AML-193 (cell line): ENCODE results near the gene DLAT.
"Not testable (repeated sequence)": the region's sequence is repeated elsewhere in the genome, so short reads cannot be mapped to it uniquely, and the experiment has no call there.

Source experiments
- DNase-seq, 2 experiments: peaks; one replicate each; lab custom pipeline; 2025; lab: John Stamatoyannopoulos, UW

The DLAT gene

DNA sequence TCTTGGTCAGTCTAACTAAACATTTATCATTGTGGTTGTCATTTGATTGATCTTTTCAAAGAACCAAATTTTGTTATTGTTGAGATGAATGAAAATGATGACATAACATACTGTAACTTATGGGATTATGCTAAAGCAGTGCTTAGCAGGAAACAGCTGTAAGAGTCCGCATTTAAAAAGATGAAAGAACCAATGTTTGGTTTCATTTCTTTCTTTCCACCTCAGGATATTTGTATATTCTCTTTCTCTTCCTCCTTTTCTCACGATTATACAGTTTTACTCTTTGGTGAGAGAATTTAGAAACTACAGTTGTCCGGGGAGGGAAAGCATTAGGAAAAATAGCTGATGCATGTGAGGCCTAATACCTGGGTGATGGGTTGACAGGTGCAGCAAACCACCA is 25.5 kb downstream of the DLAT start:
- no peak for DNase-seq

DNA sequence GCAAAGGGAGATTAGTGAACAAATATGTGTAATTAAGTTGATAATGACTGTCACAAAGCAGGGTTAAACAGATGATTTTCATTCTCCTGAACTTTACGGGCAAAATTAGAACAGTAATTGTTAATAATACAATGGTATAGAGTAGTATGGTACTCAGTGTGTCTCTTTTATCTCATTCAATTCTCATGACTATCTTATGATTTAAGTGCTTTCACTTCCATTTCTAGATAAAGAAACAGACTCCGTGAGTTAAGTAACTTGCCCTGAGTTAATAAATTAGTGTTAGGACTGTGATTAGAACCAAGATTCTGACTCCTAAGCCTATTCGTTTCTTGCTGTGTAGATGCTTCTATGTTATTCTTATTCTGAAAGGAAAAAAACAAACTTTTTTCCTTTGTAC is 26.6 kb downstream of the DLAT start:
- DNase-seq, result no peak

DNA sequence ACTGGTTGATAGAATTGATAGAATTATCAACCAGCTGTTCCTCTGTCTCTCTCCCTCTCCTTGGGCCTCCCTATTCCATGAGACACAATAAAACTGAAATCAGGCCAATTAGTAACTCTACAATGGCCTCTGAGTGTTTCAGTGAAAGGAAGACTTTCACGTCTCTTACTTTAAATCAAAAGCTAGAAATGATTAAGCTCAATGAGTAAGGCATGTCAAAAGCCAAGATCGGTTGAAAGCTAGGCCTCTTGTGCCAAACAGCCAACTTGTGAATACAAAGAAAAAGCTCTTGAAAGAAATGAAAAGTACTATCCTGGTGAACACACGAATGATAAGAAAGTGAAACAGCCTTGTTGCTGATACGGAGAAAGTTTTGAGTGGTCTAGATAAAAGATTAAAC is 32.0 kb downstream of the DLAT start:
- DNase-seq, result no peak

DNA sequence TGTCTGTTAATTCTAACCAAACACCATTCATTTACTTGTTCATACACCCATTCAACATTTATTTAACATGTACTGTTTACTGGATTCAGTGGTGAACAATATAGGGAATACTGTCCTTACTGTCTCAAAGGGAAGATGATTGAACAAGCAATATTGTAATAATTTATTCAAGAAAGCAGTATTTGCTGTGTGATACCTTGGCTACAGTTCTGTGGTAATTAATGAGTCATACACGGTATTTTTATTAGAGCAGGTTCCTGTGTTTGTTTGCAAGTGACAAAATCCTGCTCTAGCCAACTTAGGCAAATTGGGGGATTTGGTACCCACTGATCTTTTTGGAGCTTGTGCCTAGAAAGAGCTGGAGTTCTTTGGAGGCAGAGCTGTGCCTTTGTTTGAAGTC is 32.9 kb downstream of the DLAT start:
- no peak for DNase-seq

DNA sequence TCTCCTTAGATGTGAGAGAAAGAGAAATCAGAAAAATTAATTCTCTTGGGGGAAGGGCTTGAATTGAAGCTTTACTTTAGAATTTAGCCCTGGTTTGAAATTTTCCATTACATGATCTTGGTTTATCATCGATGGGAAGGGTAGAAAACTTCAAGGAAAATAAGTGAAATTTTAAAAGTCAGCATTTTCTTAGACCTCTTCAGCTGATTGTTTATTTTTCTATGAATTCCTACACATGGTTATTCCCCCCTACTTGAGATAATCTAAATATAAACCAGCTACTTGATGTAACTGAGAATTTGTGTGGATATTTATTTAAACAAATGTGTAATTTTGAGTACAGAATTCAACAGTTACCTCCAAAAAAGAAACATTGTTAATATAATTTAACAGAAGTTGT is 37.7 kb downstream of the DLAT start:
- no peak for DNase-seq

DNA sequence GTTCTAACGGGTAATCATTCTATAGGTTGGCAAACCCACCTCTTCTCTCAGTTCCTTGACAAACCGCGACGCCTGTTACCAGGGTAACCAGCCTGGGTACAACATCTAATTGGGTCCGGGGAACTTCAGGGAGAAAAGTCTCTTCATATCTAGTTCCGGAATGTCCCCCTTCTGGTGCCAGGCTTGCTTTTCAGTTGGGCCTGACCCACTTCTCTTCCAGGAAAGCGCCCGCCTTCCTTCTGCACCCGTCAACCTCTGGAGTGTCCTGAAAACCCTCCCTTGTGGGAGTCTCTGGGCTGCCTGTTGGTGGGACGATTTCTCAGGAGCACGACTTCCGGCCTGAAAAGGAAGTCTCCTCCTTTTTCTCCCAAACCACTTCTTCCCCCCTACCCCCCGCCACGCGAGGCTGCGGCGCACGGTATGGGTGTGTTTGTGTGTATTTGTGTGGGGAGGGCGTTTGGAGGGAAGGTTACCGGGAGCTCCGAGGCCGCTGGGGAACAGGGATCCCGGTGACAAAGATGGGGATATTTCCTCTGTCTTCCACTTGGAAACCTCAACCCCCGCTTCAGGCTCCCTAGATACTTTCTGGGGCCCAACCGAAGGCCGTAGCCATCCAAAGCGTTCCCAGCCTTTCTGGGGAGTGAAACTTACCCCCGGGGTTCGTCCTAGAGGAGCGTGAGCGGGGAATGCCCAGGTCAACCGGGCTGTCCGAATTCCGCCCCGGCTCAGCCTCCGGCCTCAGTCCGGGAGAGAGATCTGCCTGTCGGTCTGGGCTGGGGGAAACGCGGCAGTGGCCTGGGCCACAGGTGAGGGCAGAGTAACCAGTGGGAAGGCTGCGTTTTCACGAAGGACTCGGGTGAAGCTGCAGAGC is 49.0 kb downstream of the DLAT start, which contains the start of the genes NKAPD1 and PIH1D2:
Gene NKAPD1, plus strand, starts transcription at position 359 of the 871 bp plus-strand sequence. CDS start 1,276 bp downstream, outside the sequence.
Gene PIH1D2, minus strand, starts transcription at position 77 of the 871 bp plus-strand sequence. CDS start 843 bp downstream, outside the sequence.
- DNase-seq, result peak; percentile 67 to 76

DNA sequence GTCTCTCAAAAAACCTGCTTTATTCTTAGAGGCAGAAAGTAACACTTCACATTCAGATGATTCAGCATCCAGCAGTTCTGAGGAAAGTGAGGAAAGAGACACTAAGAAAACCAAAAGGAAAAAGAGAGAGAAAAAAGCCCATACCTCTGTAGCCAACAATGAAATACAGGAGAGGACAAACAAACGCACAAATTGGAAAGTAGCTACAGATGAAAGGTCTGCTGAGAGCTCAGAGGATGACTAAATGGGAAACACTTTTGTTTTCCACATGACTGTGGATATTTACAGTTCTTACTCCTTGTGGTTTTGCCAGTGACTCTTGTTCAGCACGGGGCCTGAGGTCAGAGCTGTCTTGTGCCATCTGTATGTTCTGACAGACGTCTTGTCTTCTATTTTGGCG is 57.5 kb downstream of the DLAT start:
- DNase-seq, result no peak

DNA sequence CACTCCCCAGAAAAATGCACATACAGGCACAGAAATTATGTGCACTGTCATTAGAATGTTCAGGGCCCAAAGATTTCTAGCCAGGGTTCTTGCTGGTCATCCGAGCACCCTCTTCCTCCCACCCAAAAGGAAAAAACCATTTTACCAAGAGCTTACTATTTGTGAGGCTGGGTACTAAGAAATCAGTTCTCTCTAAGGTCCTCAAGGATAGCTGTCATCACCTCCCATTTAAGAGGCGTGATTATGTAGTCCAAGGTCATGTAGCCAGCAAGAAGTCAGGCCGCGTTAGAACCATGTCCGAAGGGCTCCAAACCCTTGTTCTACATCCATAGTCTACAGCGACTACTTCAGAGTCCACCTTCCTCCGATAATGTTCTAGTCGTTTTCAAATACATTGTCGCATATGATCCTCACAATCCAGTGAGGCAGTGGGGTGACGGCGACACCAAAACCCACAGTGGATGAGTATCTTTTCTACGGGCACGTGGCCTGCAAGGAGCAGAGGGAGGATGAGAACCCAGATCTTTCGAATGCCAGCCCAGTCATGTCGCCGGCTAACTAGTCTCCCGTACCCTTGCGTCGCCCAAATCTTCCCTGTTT is 60.7 kb downstream of the DLAT start:
- peak; percentile 3 to 11 for DNase-seq

DNA sequence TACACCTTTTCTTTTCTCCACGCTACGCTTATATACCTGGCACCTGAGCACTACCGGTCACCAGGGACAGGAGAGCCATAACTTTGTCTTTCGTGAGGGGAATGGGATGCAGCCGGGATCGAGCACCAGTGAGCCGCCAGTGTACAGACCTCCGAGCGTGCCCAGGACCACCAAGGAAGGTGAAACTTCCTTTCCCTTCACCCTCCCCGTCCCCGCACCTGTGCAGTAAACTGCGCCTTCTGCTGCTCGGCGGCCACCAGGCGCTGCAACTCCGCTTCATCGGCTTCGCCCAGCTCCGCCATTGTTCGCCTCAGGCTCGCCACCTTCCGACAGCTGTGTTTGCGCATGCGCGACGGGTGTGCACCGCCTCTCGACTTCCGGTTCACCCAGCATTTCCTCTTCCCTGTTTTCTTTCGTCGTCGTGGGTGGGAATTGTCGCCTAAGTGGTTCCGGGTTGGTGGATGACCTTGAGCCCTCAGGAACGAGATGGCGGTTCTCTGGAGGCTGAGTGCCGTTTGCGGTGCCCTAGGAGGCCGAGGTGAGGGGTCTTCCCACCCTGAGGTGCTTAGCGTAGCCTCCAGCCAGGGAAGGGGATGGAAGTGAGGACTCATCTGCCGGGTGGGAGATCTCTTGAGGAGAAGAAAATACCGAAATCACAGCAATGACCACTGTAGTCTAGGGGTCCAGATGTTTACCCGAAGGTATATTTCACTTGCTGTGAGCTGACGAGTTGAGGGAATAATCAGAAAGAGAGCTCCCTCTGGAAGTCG is 61.4 kb downstream of the DLAT start, which contains the start of the genes SDHD and TIMM8B:
Gene SDHD, plus strand, starts transcription at position 452 of the 770 bp plus-strand sequence. Its CDS starts 35 bp downstream, at position 487.
Gene TIMM8B, minus strand, starts transcription at position 335 of the 770 bp plus-strand sequence. Its CDS starts 33 bp downstream, at position 302.
- peak; percentile 95 to 96 for DNase-seq

DNA sequence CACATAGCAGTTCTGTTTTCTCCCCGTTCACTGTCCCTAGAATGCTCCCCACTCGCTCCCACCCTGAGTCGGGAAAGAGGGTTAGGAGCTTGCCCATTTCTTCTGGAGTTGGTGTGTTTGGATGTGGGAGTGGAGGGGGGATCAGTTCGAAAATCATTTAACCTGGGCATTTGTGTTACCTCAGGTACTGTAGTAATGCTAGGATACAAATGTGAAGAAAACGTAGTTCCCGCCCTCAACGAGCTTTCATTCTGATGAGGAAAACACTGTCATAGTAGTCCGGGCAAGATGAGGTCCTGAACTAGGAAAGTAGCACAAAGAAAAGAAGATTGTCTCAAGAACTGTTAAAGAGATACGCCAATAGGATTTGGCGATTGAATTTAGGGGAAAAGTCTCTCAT is 62.0 kb downstream of the DLAT start:
- no peak for DNase-seq

DNA sequence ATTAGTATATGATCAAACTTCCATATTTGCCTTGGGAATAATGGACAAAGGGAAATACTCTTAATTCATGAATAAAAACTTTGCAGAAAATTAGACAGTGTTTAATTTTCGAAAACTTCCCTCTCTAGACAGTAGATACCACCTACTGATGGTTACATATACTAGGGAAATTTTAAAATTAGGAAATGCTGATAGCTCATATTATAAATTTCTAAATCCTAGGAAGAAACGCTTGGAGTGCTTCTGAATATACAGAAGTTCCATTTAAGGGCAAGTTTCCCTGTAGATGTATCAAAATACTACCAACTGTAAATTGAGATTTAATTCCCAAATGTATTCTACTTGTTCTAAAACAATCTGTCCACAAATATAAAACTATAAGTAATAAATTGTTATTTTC is 70.1 kb downstream of the DLAT start:
- DNase-seq, result not testable (repeated sequence)

DNA sequence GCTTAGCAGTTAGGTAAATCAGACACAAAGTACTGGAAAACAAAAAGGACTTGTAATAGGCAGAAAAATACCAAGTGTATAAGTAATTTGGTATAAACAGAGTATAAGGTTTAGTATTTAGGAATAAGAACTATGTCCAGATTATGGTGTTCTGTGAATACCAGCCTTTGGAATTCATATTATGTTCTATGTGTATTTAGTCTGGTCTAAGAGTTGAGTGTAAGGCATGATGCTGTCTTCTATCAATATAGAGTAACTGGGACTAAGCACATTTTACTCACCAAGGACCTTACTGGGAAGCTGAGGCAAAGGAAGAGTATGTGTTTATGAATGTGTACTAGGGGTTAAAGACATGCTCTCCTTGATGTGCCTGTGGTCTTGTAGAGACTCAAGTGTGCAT is 71.0 kb downstream of the DLAT start:
- no peak for DNase-seq

DNA sequence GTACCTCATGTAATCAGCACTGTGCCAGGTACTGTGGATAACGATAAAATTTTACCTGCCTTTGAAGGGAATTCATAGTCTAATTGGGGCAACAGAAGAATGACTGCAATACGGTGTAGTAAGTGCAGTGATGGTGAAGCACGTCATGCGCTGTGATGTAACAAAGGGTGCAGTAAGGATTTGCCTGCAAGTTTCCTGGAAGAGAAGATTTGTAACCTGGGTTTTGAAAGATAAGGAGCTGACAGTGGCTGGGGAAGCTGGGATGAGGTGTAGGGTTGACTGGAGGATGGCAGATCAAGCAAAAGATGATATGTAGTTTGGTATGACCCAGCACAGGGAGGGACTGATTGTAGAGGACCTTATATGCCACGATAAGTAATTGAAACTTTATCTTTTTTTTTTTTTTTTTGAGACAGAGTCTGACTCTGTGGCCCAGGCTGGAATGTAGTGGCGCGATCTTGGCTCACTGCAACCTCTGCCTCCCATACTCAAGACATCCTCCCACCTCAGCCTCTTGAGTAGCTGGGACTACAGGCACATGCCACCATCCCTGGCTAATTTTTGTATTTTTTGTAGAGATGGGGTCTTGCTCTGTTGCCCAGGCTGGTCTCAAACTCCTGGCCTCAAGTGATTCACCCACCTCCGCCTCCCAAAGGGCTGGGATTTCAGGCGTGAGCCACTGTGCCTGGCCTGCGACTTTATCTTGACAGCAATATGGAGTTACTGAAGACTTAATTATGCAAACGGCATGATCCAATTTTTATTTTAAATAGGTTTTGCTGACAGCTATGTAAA is 72.7 kb downstream of the DLAT start:
- no peak for DNase-seq

DNA sequence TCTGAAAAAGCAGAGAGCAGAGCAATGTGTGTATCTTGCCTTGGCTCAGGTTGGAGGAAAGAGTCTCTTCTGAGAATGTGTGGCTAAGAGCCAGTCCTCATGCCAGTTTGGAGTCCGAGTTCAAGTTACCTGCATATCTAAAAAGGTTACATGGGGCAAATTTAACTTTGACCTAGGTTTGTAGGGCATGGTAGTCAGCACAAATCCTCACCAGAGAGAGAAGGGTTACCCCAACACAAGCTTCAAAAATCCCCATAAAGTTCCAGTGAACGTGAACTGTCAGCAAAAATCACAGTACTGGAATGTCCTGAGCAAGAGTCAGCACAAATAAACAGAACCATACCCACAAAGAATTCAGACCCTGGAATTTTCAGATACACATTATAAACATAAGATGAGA is 75.3 kb downstream of the DLAT start:
- DNase-seq, result no peak

DNA sequence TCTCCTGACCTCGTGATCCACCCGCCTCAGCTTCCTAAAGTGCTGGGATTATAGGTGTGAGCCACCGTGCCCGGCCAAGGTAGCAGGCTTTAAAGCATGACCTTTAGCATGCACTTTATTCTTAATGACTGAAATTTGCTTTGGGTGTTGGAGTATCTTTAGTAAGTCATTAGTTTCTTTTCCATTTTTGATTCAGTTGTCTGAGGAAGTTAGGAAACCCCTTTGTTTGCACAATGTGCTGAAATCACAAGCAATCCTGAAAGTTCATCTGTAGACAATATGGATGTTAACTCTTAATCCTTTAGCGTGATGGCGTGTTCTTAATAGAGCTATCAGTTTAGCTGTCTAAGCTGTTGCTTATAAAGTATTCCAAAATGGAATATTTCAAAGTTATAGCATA is 78.2 kb downstream of the DLAT start:
- peak; percentile 24 to 50 for DNase-seq

DNA sequence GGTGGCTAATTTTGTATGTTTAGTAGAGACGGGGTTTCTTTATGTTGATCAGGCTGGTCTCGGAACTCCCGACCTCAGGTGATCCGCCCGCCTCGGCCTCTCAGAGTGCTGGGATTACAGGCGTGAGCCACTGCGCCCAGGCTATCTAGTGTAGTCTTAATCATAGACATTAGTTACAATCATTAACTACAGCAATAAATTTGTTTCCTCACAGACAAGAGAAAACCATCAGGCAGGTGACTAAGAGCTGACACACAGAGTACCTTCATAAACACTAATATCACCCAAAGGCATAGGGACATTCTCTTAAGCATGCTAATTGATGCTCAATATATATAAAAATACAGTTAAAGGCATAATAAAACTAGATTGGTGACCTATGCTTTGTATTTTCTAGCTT is 80.9 kb downstream of the DLAT start:
- no peak for DNase-seq
